Measurements from ENCODE around the gene CCDC183. TPM values are rescaled to one million over a fixed set of nuclear protein-coding genes. Genes with fewer than 3 reads are reported as not detected.

Gene CCDC183
- total and polyA plus RNA-seq, 2 of the 4 experiments (the other 2 are of a cell fraction) = under 0.01 to 0.29 TPM

GRCh38 chr9:136814725-136815421, 18.7 kb downstream of the CCDC183 start:
- Histone ChIP-seq H3K23ac (ENCODE audit: low read depth, low read length) (no peak overlapping the region), H3K9me1 (ENCODE audit: insufficient read depth, low read length) (peaks cover 8% of the 10 kb centered on the region), H3K4me3 (ENCODE audit: insufficient read depth, low read depth, low read length) (no peak overlapping the region), H2BK5ac (ENCODE audit: low read depth, low read length, poor library complexity, severe bottlenecking) (no peak overlapping the region), H3K9me3 (ENCODE audit: control insufficient read depth, insufficient read depth, low read length) (no peaks in the 10 kb centered on the region), H2BK20ac (ENCODE audit: low read depth, low read length) (no peak overlapping the region), H2BK120ac (ENCODE audit: low read depth, low read length) (no peak overlapping the region), H3K9ac (ENCODE audit: low read depth, low read length) (no peak overlapping the region), H3K14ac (replicated peaks; ENCODE audit: low read depth, low read length) (no peak overlapping the region), H4K20me1 (ENCODE audit: insufficient read depth, low read length) (peaks cover 21% of the 10 kb centered on the region), H3K4ac (ENCODE audit: low read depth, low read length) (no peak overlapping the region), H3K4me2 (ENCODE audit: low read depth, low read length) (no peak overlapping the region), H2BK15ac (ENCODE audit: low read depth, low read length) (no peak overlapping the region), H4K91ac (ENCODE audit: insufficient read depth, low read depth, low read length) (no peak overlapping the region), H2AK9ac (replicated peaks; ENCODE audit: low read depth, low read length, poor library complexity) (no peak overlapping the region), H2AFZ (replicated peaks; ENCODE audit: low read length, poor library complexity) (no peak overlapping the region), H2AK5ac (ENCODE audit: low read depth, low read length) (no peak overlapping the region), H3K18ac (ENCODE audit: low read depth, low read length) (no peak overlapping the region), H3K36me3 (ENCODE audit: control insufficient read depth, insufficient read depth, low read length) (peaks cover 14% of the 10 kb centered on the region), H3K79me1 (ENCODE audit: low read depth in 1 of 2, low read length in 2 of 2) (peaks cover 33 to 53% of the 10 kb centered on the region in 2 experiments), H4K8ac (ENCODE audit: low read depth in 2 of 2, low read length in 2 of 2) (no peak overlapping the region), H3K4me1 (ENCODE audit: control insufficient read depth, insufficient read depth, low read length) (peaks cover 2% of the 10 kb centered on the region; the same call in 1 of the 2 replicates), H4K5ac (ENCODE audit: low read depth, low read length) (no peak overlapping the region), H3K56ac (ENCODE audit: extremely low read depth, insufficient read depth, low read length) (no peak overlapping the region), H3K27me3 (ENCODE audit: control insufficient read depth, insufficient read depth, low read length) (no peaks in the 10 kb centered on the region), H3K27ac (ENCODE audit: insufficient read depth, low read length) (no peak overlapping the region)
- dilution Hi-C loops (cut with HindIII; ENCODE audit: low sequenced_read_pairs, unreplicated experiment) = no loop called here
- BruUV-seq (replicated peaks) = no TSS peak
- POLR2A ChIA-PET (ENCODE audit: unreplicated experiment) = no interaction called here
- in situ Hi-C loops (cut with MboI; ENCODE audit: low sequenced_read_pairs) = no loop called here
- intact Hi-C loops (cut with micrococcal nuclease) = no loop called here
- CTCF ChIA-PET = interaction anchor here (0.6 kb wide), 1 partner anchor 451 kb away, joined by 4 read pairs; no protein-coding TSS in a partner anchor
- no peak for ATAC-seq (ENCODE audit: low read depth)
- 100% methylated on average over 2 to 6 of the region's 13 CpGs for WGBS, 2 experiments (ENCODE audit: extremely low coverage in 2 of 2, insufficient read length in 1 of 2)
- no peak for DNase-seq
- TF ChIP-seq CTCF (conservative IDR thresholded peaks at IDR 0.05; ENCODE audit: low read depth, low read length) = no peak
- TF ChIP-seq MAFK (IDR thresholded peaks at IDR 0.05; ENCODE audit: low read depth, low read length) = no peak
- no peak for TF ChIP-seq RAD21 (IDR thresholded peaks at IDR 0.05; ENCODE audit: low read length)
- TF ChIP-seq FOS (IDR thresholded peaks at IDR 0.05; ENCODE audit: low read depth, low read length) = no peak
- TF ChIP-seq USF2 (IDR thresholded peaks at IDR 0.05; ENCODE audit: low read depth, low read length) = no peak
- no peak for TF ChIP-seq CHD1 (IDR thresholded peaks at IDR 0.05; ENCODE audit: low read depth, low read length)
- TF ChIP-seq ELK1 (IDR thresholded peaks at IDR 0.05; ENCODE audit: borderline replicate concordance, low read depth, low read length) = no peak
- TF ChIP-seq MXI1 (IDR thresholded peaks at IDR 0.05; ENCODE audit: borderline replicate concordance, low read depth, low read length) = no peak
- no peak for TF ChIP-seq BHLHE40 (IDR thresholded peaks at IDR 0.05; ENCODE audit: low read depth, low read length)
- no peak for TF ChIP-seq SMC3 (IDR thresholded peaks at IDR 0.05; ENCODE audit: low read depth, low read length)
- TF ChIP-seq RCOR1 (IDR thresholded peaks at IDR 0.05; ENCODE audit: insufficient replicate concordance, low read length) = no peak
- TF ChIP-seq RFX5 (IDR thresholded peaks at IDR 0.05; ENCODE audit: low read depth, low read length) = no peak
- no peak for TF ChIP-seq NFE2L2 (IDR thresholded peaks at IDR 0.05; ENCODE audit: low read depth, low read length)
- TF ChIP-seq POLR2A (IDR thresholded peaks at IDR 0.05; ENCODE audit: low read depth, low read length) = no peak
- no peak for TF ChIP-seq CEBPB (IDR thresholded peaks at IDR 0.05; ENCODE audit: low read depth, low read length)
- no peak for TF ChIP-seq MAZ (IDR thresholded peaks at IDR 0.05; ENCODE audit: borderline replicate concordance, low read depth, low read length)
